Right ventricle myocardium superior (tissue), 1 donor: Measurements from ENCODE around the gene POLDIP2. TPM values are rescaled to one million over a fixed set of nuclear protein-coding genes. Genes with fewer than 3 reads are reported as not detected.

Experiments used
- ATAC-seq: fragments of 200-7000 bp; cut with Tn5 transposase; one replicate; pipeline ENCODE4 v1.9.1; 2020; ENCODE audit warnings: mild to moderate bottlenecking; ENCODE audit not compliant: poor library complexity
- DNase-seq: peaks from one replicate; pipeline ENCODE4 v3.0.0-alpha.2; 2020
- intact Hi-C: fragments of 100-400 bp; cut with DNase I; formaldehyde crosslinking; loops from one replicate; pipeline ENCODE4 v1.11.2; 2022
- total RNA-seq: library from RNA; stranded (reverse); fragmentation: NEBNext Ultra II Directional; extraction: Animal tissue kit (Norgen Biotek cat#: 25700); gene quantifications from one replicate; pipeline ENCODE4 v1.2.1, GENCODE V29; 2021
- donor health status: DM: no; HTN: yes; CAD: no; lungs with severe emphysema.

The POLDIP2 gene
- total RNA-seq, 1 donor from 2014 or later: 158 TPM

GRCh38 chr17:28391401-28391800 is 34.1 kb upstream of the POLDIP2 start:
- intact Hi-C loops: no loop called here
- ATAC-seq (no peak), DNase-seq (no peak)

- DNase-seq (no peak), ATAC-seq (no peak)
- intact Hi-C loops: no loop called here
Observed at GRCh38 chr17:28390984-28391383, 33.7 kb upstream of the POLDIP2 start.

GRCh38 chr17:28390563-28390962 is 33.2 kb upstream of the POLDIP2 start:
- no peak for ATAC-seq
- no peak for DNase-seq
- intact Hi-C loops: no loop called here

GRCh38 chr17:28390141-28390540 is 32.8 kb upstream of the POLDIP2 start:
- DNase-seq: no peak
- no peak for ATAC-seq
- intact Hi-C loops: no loop called here

GRCh38 chr17:28388106-28388505 is 30.8 kb upstream of the POLDIP2 start:
- ATAC-seq: no peak
- intact Hi-C loops: no loop called here
- no peak for DNase-seq

GRCh38 chr17:28386391-28386790 is 29.1 kb upstream of the POLDIP2 start:
- DNase-seq (no peak), ATAC-seq (no peak)
- intact Hi-C loops: no loop called here

GRCh38 chr17:28385406-28385805 is 28.1 kb upstream of the POLDIP2 start:
- intact Hi-C loops: no loop called here
- ATAC-seq (no peak), DNase-seq (no peak)

GRCh38 chr17:28385037-28385400 is 27.7 kb upstream of the POLDIP2 start:
- DNase-seq (no peak), ATAC-seq (peak; percentile 26)
- intact Hi-C loops: no loop called here

- intact Hi-C loops: no loop called here
- DNase-seq: peak; percentile 74
- peak; percentile 89 for ATAC-seq
Observed at GRCh38 chr17:28384281-28385036, 27.1 kb upstream of the POLDIP2 start.

GRCh38 chr17:28381141-28381825 is 24.0 kb upstream of the POLDIP2 start:
- DNase-seq (no peak), ATAC-seq (peak; percentile 45)
- intact Hi-C loops: no loop called here

GRCh38 chr17:28379814-28380801 is 22.8 kb upstream of the POLDIP2 start:
- intact Hi-C loops: no loop called here
- ATAC-seq (no peak), DNase-seq (no peak)

- ATAC-seq (no peak), DNase-seq (no peak)
- intact Hi-C loops: no loop called here
Observed at GRCh38 chr17:28372945-28373274, 15.6 kb upstream of the POLDIP2 start.

GRCh38 chr17:28372203-28372944 is 15.0 kb upstream of the POLDIP2 start:
- DNase-seq (peak; percentile 61), ATAC-seq (peak; percentile 13)
- intact Hi-C loops: no loop called here

GRCh38 chr17:28371245-28372202 is 14.2 kb upstream of the POLDIP2 start, which contains the start of gene SARM1:
Gene SARM1 (plus strand): TSS chr17:28371694. CDS start chr17:28372033, 339 bp downstream.
- ATAC-seq (peak; percentile 87), DNase-seq (peak; percentile 92)
- intact Hi-C loops: no loop called here

- ATAC-seq (no peak), DNase-seq (no peak)
- intact Hi-C loops: no loop called here
Observed at GRCh38 chr17:28370744-28371103, 13.4 kb upstream of the POLDIP2 start.

- ATAC-seq (peak; percentile 61), DNase-seq (peak; percentile 64)
- intact Hi-C loops: no loop called here
Observed at GRCh38 chr17:28370035-28370743, 12.9 kb upstream of the POLDIP2 start, which contains the start of gene VTN. Gene VTN (minus strand): TSS chr17:28370307. CDS start chr17:28370203, 104 bp downstream.

GRCh38 chr17:28369684-28370034 is 12.3 kb upstream of the POLDIP2 start:
- no peak for ATAC-seq
- intact Hi-C loops: no loop called here

More at GRCh38 chr17:28369684-28370034, 12.3 kb upstream of the POLDIP2 start:
- DNase-seq: no peak
